ENCODE measurements around the gene PARP16.

DNA sequence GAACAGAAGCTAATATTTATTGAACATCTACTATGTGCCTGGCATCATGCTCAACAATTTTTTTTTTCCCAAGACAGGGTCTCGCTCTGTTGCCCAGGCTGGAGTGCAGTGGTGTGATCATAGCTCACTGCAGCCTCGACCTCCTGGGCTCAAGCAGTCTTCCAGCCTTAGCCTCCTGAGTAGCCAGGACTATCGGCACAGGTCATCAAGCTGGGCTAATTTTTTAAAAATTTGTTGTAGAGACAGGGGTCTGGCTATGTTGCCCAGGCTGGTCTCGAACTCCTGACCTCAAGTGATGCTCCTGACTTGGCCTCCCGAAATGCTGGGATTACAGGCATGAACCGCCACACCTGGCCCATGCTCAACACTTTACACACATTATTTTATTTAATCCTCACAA, 39.7 kb downstream of the PARP16 start:
- TF ChIP-seq EZH2 (IDR thresholded peaks at IDR 0.05) (no peak), POLR2AphosphoS5 (IDR thresholded peaks at IDR 0.05; ENCODE audit: borderline replicate concordance, low read depth, low read length) (no peak)
